Coronary artery (tissue), 2 donors: ENCODE measurements around the gene CADM1.

Experiments used
- DNase-seq: peaks from one replicate; pipeline ENCODE4 v3.0.0-alpha.2; 2017; ENCODE audit warnings: low spot score
- H3K27ac ChIP-seq, 2 donors: fragments of 200-600 bp; sonication (generic); one replicate each; pipeline ENCODE4 v1.5.1; 2016 to 2019
- H3K4me3 ChIP-seq: fragments of 200-600 bp; sonication (generic); 2 replicates; pipeline ENCODE4 v1.5.1; 2016; ENCODE audit warnings: mild to moderate bottlenecking, moderate library complexity
- TF ChIP-seq, protein P1 (sequence below): fragments of 200-600 bp; sonication (generic); IDR thresholded peaks from one replicate; pipeline ENCODE4 v1.5.1; 2019; ENCODE audit warnings: antibody characterized with exemption

The CADM1 gene

DNA sequence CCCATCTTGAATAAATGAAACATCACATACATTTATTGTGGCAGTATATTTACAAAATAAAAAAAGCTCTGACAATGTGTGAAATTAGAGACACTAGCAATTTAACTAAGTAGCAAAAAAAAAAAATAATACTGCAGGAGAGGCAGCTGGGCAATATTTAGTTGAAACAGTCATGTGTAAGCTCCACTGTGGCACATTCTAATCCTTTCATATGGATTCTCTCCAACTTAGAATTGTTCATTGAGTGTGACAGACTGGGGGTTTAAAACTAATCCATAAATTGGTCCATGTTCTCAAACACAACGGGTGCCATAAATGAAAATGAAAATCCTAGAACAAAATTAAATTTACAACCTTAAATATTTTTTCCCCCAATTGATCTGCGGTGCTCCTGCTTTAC is 302.1 kb downstream of the CADM1 start:
- no peak for DNase-seq
- Histone ChIP-seq H3K4me3 (no peak overlapping the region), H3K27ac (no peak overlapping the region)
- TF ChIP-seq, protein P1, sequence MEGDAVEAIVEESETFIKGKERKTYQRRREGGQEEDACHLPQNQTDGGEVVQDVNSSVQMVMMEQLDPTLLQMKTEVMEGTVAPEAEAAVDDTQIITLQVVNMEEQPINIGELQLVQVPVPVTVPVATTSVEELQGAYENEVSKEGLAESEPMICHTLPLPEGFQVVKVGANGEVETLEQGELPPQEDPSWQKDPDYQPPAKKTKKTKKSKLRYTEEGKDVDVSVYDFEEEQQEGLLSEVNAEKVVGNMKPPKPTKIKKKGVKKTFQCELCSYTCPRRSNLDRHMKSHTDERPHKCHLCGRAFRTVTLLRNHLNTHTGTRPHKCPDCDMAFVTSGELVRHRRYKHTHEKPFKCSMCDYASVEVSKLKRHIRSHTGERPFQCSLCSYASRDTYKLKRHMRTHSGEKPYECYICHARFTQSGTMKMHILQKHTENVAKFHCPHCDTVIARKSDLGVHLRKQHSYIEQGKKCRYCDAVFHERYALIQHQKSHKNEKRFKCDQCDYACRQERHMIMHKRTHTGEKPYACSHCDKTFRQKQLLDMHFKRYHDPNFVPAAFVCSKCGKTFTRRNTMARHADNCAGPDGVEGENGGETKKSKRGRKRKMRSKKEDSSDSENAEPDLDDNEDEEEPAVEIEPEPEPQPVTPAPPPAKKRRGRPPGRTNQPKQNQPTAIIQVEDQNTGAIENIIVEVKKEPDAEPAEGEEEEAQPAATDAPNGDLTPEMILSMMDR, result no peak

DNA sequence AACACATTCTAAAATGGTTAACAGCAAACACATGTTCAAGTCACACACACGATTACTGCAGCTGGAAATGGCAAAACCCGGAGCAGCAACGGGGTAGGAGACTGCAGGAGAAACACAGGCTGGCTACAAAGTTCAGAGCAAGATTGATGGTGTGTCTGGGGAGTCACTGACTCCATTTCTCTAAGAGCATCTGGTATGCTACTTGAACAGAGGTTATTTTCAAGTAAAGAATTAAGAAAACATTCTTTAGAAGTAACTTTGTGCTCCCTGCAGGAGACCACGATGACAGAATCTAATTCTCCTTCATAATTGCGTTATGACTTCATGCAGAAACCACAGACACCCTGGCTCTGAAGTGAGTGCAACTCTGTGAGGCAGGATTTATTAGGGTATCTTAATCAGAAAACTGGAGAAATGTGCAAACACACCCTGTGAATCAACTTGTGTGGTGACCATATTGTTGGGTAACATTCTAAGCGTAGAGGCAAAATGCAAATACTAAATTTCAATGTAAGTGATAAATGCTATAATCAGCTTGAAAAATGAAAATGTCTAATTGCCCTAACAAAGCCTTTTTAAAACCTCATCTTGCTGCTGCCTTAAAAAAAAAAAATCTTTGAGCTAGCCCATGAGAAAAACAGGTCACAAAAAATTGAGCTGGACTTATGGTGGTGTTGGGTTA is 303.0 kb downstream of the CADM1 start:
- Histone ChIP-seq H3K4me3 (no peak overlapping the region), H3K27ac (no peak overlapping the region)
- no peak for DNase-seq
- TF ChIP-seq, protein P1, result no peak

DNA sequence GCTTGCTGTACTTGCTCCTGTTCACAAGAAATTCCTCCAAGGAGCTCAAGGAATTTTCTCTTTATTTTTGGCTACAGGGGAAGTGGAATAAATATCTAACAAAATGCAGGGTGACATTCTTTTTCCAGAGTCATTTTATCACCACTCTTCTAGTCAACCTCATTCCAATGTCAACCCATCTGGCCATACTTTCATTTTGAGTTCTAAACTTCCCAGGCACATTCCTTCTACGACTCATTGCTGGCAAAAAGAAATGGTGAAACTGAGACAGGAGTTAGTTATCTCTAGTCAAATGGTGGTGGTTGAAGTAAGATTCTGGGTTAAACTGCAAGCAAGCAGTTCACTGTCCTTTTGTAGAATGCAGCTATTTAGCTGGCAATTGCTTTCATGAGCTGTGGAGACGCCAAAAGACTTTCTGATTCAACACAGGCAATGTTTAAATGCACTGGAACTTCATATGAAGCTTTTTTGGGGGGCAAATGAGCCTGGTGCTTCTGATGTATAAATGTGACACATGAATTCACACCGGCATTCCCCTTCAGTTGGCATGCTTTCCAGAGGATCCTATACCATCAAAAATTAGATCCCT is 304.6 kb downstream of the CADM1 start:
- Histone ChIP-seq H3K4me3 (peak overlapping the region; percentile 52), H3K27ac (peak overlapping the region in 1 of 2 donors; percentile 7)
- TF ChIP-seq, protein P1, result no peak
- no peak for DNase-seq

DNA sequence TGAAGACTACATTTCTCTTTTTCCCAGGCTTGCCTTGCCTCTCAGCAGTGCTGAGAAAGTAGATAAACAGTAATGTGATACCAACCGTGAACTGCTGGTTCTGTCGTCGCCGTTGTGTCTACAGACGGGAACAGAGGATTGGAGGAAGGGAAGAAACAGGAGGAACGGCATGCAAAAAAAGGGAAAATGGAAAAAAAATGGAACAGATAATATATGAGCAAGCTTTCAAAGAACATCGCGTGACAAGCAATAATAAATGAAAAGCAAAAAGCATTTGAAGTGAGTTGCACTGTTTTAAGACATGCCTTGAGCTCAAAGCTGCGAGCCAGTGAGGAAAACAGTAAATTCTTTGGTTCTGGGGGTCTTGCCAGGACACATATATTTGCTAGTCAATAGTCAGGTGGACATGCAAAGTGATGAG is 305.9 kb downstream of the CADM1 start:
- Histone ChIP-seq H3K27ac (peak overlapping the region in 1 of 2 donors; percentile 53), H3K4me3 (no peak overlapping the region)
- DNase-seq, result no peak
- TF ChIP-seq, protein P1, result no peak

DNA sequence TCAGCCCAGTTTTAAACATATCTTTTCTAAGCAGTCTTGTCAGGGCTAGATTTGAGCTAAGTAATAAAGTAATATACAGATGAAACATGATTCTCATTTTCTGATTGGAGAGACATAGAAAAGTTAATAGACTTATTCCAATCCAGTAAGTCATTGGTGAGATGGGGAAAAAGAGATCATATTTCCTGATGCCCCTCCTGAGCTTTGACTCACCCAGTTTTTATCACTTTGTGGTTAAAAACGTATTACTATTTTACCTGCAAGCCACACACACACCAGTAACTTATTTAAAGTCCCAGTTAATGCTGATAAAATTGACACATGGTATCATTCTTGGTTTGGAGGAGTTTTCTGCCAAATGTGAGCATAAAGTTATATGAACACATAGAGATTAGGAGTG is 306.8 kb downstream of the CADM1 start:
- TF ChIP-seq, protein P1, result no peak
- H3K27ac ChIP-seq, result no peak overlapping the region
- no peak for DNase-seq
- H3K4me3 ChIP-seq, result no peak overlapping the region

DNA sequence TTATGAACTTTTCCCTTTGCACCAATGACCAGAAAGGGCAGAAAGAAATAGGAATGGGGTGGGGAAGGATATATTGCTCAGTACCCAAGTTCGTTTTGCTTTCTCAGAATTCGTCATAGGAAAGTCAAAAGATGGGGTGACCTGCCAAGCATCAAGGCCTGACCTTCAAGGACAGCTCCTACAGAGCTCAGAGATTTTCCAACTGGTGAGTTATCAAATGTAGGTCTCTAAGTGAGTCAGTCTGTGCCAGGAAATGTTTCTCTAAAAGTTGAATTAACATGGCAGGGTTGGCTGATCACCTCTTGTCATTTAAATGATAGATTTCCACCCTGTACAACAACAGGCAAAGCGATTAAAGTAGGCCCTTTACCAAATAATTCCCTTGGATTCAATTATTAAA is 307.2 kb downstream of the CADM1 start:
- TF ChIP-seq, protein P1, result no peak
- Histone ChIP-seq H3K4me3 (no peak overlapping the region), H3K27ac (no peak overlapping the region)
- DNase-seq, result no peak

DNA sequence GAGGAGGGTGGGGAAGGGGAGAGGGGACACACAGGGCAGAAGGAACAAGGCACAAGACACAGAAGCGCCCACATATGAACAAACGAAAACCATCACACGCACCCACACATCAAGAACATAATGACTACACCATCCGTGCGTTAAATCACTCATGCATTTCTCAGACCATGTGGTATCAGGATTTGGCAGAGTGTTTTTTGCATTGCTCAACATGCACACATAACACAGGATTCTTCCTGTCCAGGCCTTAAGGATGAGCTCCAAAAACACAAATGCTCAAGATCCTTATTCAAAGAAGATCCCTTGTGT is 309.5 kb downstream of the CADM1 start:
- DNase-seq, result no peak
- H3K4me3 ChIP-seq, result no peak overlapping the region
- TF ChIP-seq, protein P1, result no peak
- H3K27ac ChIP-seq, result no peak overlapping the region
